Ammon's horn (tissue), 1 donor: ENCODE results near the gene CREB1.
A peak's percentile ranks its signal among the peaks of the same experiment; 100 is the strongest.

Experiments
- DNase-seq: peaks from one replicate; pipeline ENCODE4 v3.0.0-alpha.2; 2016; ENCODE audit warnings: low spot score

Gene CREB1

GRCh38 chr2:207504513-207505170, 25.1 kb upstream of the CREB1 start:
- DNase-seq, result peak; percentile 60

- DNase-seq, result peak; percentile 2
Measured at GRCh38 chr2:207505171-207505570, 24.6 kb upstream of the CREB1 start.

- peak; percentile 1 for DNase-seq
Measured at GRCh38 chr2:207505728-207506127, 24.0 kb upstream of the CREB1 start.

GRCh38 chr2:207506426-207506825, 23.3 kb upstream of the CREB1 start:
- no peak for DNase-seq

- DNase-seq, result no peak
Measured at GRCh38 chr2:207510148-207510547, 19.6 kb upstream of the CREB1 start.

GRCh38 chr2:207511851-207512250, 17.9 kb upstream of the CREB1 start:
- peak; percentile 0 for DNase-seq

GRCh38 chr2:207512356-207512755, 17.4 kb upstream of the CREB1 start:
- peak; percentile 0 for DNase-seq

- peak; percentile 0 for DNase-seq
Measured at GRCh38 chr2:207513551-207514257, 16.1 kb upstream of the CREB1 start.

- no peak for DNase-seq
Measured at GRCh38 chr2:207514451-207514850, 15.3 kb upstream of the CREB1 start.

- no peak for DNase-seq
Measured at GRCh38 chr2:207515671-207516070, 14.1 kb upstream of the CREB1 start.

- DNase-seq, result no peak
Measured at GRCh38 chr2:207516206-207516605, 13.6 kb upstream of the CREB1 start.

- DNase-seq, result no peak
Measured at GRCh38 chr2:207523005-207523404, 6.8 kb upstream of the CREB1 start.

- no peak for DNase-seq
Measured at GRCh38 chr2:207525296-207525695, 4.5 kb upstream of the CREB1 start.

GRCh38 chr2:207528980-207529329, 807 bp upstream of the CREB1 start:
- DNase-seq, result no peak

GRCh38 chr2:207530160-207531031, 634 bp downstream of the CREB1 start:
- DNase-seq, result peak; percentile 61

GRCh38 chr2:207531032-207531952, 1.5 kb downstream of the CREB1 start:
- no peak for DNase-seq

- DNase-seq, result no peak
Measured at GRCh38 chr2:207532676-207533075, 2.9 kb downstream of the CREB1 start.

- no peak for DNase-seq
Measured at GRCh38 chr2:207533461-207534008, 3.8 kb downstream of the CREB1 start.

GRCh38 chr2:207534417-207534816, 4.7 kb downstream of the CREB1 start:
- DNase-seq, result no peak

GRCh38 chr2:207539470-207539869, 9.7 kb downstream of the CREB1 start:
- no peak for DNase-seq

GRCh38 chr2:207540431-207540830, 10.7 kb downstream of the CREB1 start:
- no peak for DNase-seq
